Activated CD8-positive, alpha-beta T cell treated with anti-CD3 and anti-CD28 coated beads for 36 hours (primary cell): Measurements from ENCODE around the gene EID1. TPM values are rescaled to one million over a fixed set of nuclear protein-coding genes. Genes with fewer than 3 reads are reported as not detected.

Source experiments
- ATAC-seq: fragments of 200-7000 bp; cut with Tn5 transposase; one replicate; pipeline ENCODE4 v1.10.0; 2021; ENCODE audit warnings: mild to moderate bottlenecking, moderate library complexity
- CTCF ChIA-PET: fragments of 350-600 bp; sonication (Branson Sonifier 250); formaldehyde crosslinking; loops from one replicate; lab custom pipeline; 2021; ENCODE audit warnings: antibody characterized with exemption; lab: Charles Lee
- POLR2A ChIA-PET: fragments of 350-600 bp; sonication (Branson Sonifier 250); formaldehyde crosslinking; loops from one replicate; lab custom pipeline; 2021; ENCODE audit warnings: antibody characterized with exemption; lab: Charles Lee
- DNase-seq: peaks from one replicate; pipeline ENCODE4 v3.0.0-alpha.2; 2020
- H3K27ac Mint-ChIP-seq: one replicate; pipeline ENCODE4 v1.8.0; 2021; ENCODE audit warnings: mild to moderate bottlenecking, mixed read lengths
- H3K27me3 Mint-ChIP-seq: one replicate; pipeline ENCODE4 v1.8.0; 2021; ENCODE audit warnings: mixed read lengths
- H3K36me3 Mint-ChIP-seq: one replicate; pipeline ENCODE4 v1.8.0; 2021; ENCODE audit warnings: low read depth, mixed read lengths
- H3K4me1 Mint-ChIP-seq: one replicate; pipeline ENCODE4 v1.8.0; 2021; ENCODE audit warnings: low read depth, mixed read lengths
- H3K4me3 Mint-ChIP-seq: one replicate; pipeline ENCODE4 v1.8.0; 2021; ENCODE audit warnings: mild to moderate bottlenecking, moderate library complexity, mixed read lengths
- H3K9me3 Mint-ChIP-seq: one replicate; pipeline ENCODE4 v1.8.0; 2021; ENCODE audit warnings: mixed read lengths
- CTCF ChIP-seq: fragments of 200-600 bp; IDR thresholded peaks from one replicate; pipeline ENCODE4 v1.8.0; 2022; ENCODE audit warnings: antibody characterized with exemption, mild to moderate bottlenecking
- intact Hi-C: fragments of 100-400 bp; cut with micrococcal nuclease; formaldehyde crosslinking; loops from one replicate; pipeline ENCODE4 v1.10.0; 2022
- total RNA-seq, 2 experiments: library from RNA; stranded (reverse); gene quantifications; one replicate each; pipeline ENCODE4 v1.2.3, GENCODE V29; 2021

Gene EID1
- total RNA-seq, 2 experiments from 2014 or later: 78.3 to 80.5 TPM

- H3K27ac Mint-ChIP-seq: peak overlapping the region; percentile 42
- POLR2A ChIA-PET: interaction anchor here (1.4 kb wide), 1 partner anchor 275 kb away, joined by 3 read pairs; the partner anchor contains the start of gene COPS2
- peaks cover 2% of the 10 kb centered on the region for H3K9me3 Mint-ChIP-seq
- ATAC-seq: no peak
- peak overlapping the region; percentile 99 for H3K4me3 Mint-ChIP-seq
- CTCF ChIA-PET: interaction anchor here (1.2 kb wide), 1 partner anchor 35 kb away, joined by 3 read pairs; no protein-coding TSS in a partner anchor
- H3K27me3 Mint-ChIP-seq: peaks cover 7% of the 10 kb centered on the region
- DNase-seq: no peak
- H3K4me1 Mint-ChIP-seq: peaks cover 33% of the 10 kb centered on the region
- peaks cover 27% of the 10 kb centered on the region for H3K36me3 Mint-ChIP-seq
- no peak for TF ChIP-seq CTCF
- intact Hi-C loops: no loop called here
These were observed 2.2 kb downstream of the EID1 start for GRCh38 chr15:48880070-48880634.

GRCh38 chr15:48883699-48884098 is 5.8 kb downstream of the EID1 start:
- Mint-ChIP-seq H3K36me3 (peaks cover 15% of the 10 kb centered on the region), H3K9me3 (peaks cover 2% of the 10 kb centered on the region), H3K27ac (no peak overlapping the region), H3K4me1 (peaks cover 32% of the 10 kb centered on the region), H3K27me3 (peaks cover 18% of the 10 kb centered on the region), H3K4me3 (no peak overlapping the region)
- CTCF ChIA-PET: no interaction called here
- ATAC-seq: no peak
- DNase-seq: no peak
- no peak for TF ChIP-seq CTCF
- POLR2A ChIA-PET: no interaction called here
- intact Hi-C loops: no loop called here

- CTCF ChIA-PET: no interaction called here
- ATAC-seq (no peak), DNase-seq (no peak)
- Mint-ChIP-seq H3K27me3 (peaks cover 24% of the 10 kb centered on the region), H3K27ac (no peak overlapping the region), H3K4me1 (peaks cover 10% of the 10 kb centered on the region), H3K4me3 (no peak overlapping the region), H3K36me3 (no peaks in the 10 kb centered on the region), H3K9me3 (peaks cover under 1% of the 10 kb centered on the region)
- intact Hi-C loops: no loop called here
- no peak for TF ChIP-seq CTCF
- POLR2A ChIA-PET: no interaction called here
These were observed 9.2 kb downstream of the EID1 start for GRCh38 chr15:48887144-48887543.

- Mint-ChIP-seq H3K4me3 (no peak overlapping the region), H3K27ac (no peak overlapping the region), H3K9me3 (no peaks in the 10 kb centered on the region), H3K36me3 (no peaks in the 10 kb centered on the region), H3K27me3 (peaks cover 29% of the 10 kb centered on the region), H3K4me1 (peaks cover 4% of the 10 kb centered on the region)
- TF ChIP-seq CTCF: no peak
- CTCF ChIA-PET: interaction anchor here (1.0 kb wide), 1 partner anchor 88 kb away, joined by 3 read pairs; no protein-coding TSS in a partner anchor
- intact Hi-C loops: no loop called here
- DNase-seq (peak; percentile 56), ATAC-seq (peak; percentile 79)
- POLR2A ChIA-PET: no interaction called here
These were observed 10.3 kb downstream of the EID1 start for GRCh38 chr15:48888191-48888590.

GRCh38 chr15:48888836-48889235 is 10.9 kb downstream of the EID1 start:
- no peak overlapping the region for H3K27ac Mint-ChIP-seq
- no peak for TF ChIP-seq CTCF
- H3K9me3 Mint-ChIP-seq: no peaks in the 10 kb centered on the region
- CTCF ChIA-PET: interaction anchor here (0.9 kb wide), 1 partner anchor 27 kb away, joined by 3 read pairs; no protein-coding TSS in a partner anchor
- ATAC-seq (no peak), DNase-seq (no peak)
- intact Hi-C loops: no loop called here
- peaks cover 27% of the 10 kb centered on the region for H3K27me3 Mint-ChIP-seq
- H3K4me1 Mint-ChIP-seq: peaks cover 4% of the 10 kb centered on the region
- no peaks in the 10 kb centered on the region for H3K36me3 Mint-ChIP-seq
- no peak overlapping the region for H3K4me3 Mint-ChIP-seq
- POLR2A ChIA-PET: no interaction called here
